PC-9 (cell line): ENCODE results near the gene CNPY4. TPM values are rescaled to one million over a fixed set of nuclear protein-coding genes. Genes with fewer than 3 reads are reported as not detected.

Experiments used
- BruUV-seq: library from RNA; stranded (reverse); fragments of 400-500 nt; replicated peaks from 2 replicates; lab custom pipeline; 2021; lab: Mats Ljungman, UMichigan
- CTCF ChIA-PET: fragments of 300-600 bp; sonication (Branson Sonifier 250); formaldehyde crosslinking; loops from one replicate; lab custom pipeline; 2022; ENCODE audit warnings: antibody characterized with exemption; lab: Charles Lee
- POLR2A ChIA-PET: fragments of 300-600 bp; sonication (Branson Sonifier 250); formaldehyde crosslinking; loops from one replicate; lab custom pipeline; 2022; ENCODE audit warnings: antibody characterized with exemption; ENCODE audit not compliant: unreplicated experiment; lab: Charles Lee
- DNase-seq, 2 experiments: peaks; one replicate each; pipeline versions ENCODE4 v3.0.0 to v3.0.0-alpha.2; 2015 to 2022; ENCODE audit warnings: mixed read lengths in 1 of 2
- H2AFZ ChIP-seq: fragments of 200-600 bp; sonication (generic); 2 replicates; pipeline ENCODE4 v1.8.1; 2017; ENCODE audit warnings: antibody characterized with exemption
- H3F3A ChIP-seq: fragments of 200-600 bp; sonication (generic); 2 replicates; pipeline ENCODE4 v1.8.1; 2017; ENCODE audit warnings: antibody characterized with exemption, mild to moderate bottlenecking, low read depth; ENCODE audit not compliant: insufficient read depth
- H3K27ac ChIP-seq: fragments of 200-600 bp; sonication (generic); 2 replicates; pipeline ENCODE4 v1.6.1; 2016; ENCODE audit warnings: mixed run types
- H3K27me3 ChIP-seq: fragments of 200-600 bp; sonication (generic); 2 replicates; pipeline ENCODE4 v1.6.1; 2016; ENCODE audit warnings: low read depth, mixed run types; ENCODE audit not compliant: insufficient read depth
- H3K36me3 ChIP-seq: fragments of 200-600 bp; sonication (generic); 2 replicates; pipeline ENCODE4 v1.6.1; 2016; ENCODE audit warnings: low read depth, mixed run types
- H3K4me1 ChIP-seq: fragments of 200-600 bp; sonication (generic); replicated peaks from 2 replicates; pipeline ENCODE4 v1.6.1; 2016; ENCODE audit warnings: mixed run types; ENCODE audit not compliant: insufficient read depth
- H3K4me2 ChIP-seq: fragments of 200-600 bp; sonication (generic); 2 replicates; pipeline ENCODE4 v1.6.1; 2017; ENCODE audit warnings: mixed run types
- H3K4me3 ChIP-seq: fragments of 200-600 bp; sonication (generic); 2 replicates; pipeline ENCODE4 v1.6.1; 2016; ENCODE audit warnings: mixed run types
- H3K79me2 ChIP-seq: fragments of 200-600 bp; sonication (generic); 2 replicates; pipeline ENCODE4 v1.6.1; 2017; ENCODE audit warnings: low read depth, mixed run types
- H3K9me2 ChIP-seq: fragments of 200-600 bp; sonication (generic); 2 replicates; pipeline ENCODE4 v1.8.1; 2017; ENCODE audit warnings: mild to moderate bottlenecking; ENCODE audit not compliant: insufficient read depth
- H3K9me3 ChIP-seq: fragments of 200-600 bp; sonication (generic); 2 replicates; pipeline ENCODE4 v1.8.1; 2016; ENCODE audit warnings: low read depth; ENCODE audit not compliant: insufficient read depth
- H4K20me1 ChIP-seq: fragments of 200-600 bp; sonication (generic); 2 replicates; pipeline ENCODE4 v1.8.1; 2017; ENCODE audit not compliant: insufficient read depth
- CTCF ChIP-seq: fragments of 200-600 bp; sonication (generic); conservative IDR thresholded peaks from 2 replicates; pipeline ENCODE4 v1.6.1; 2017; ENCODE audit warnings: mixed run types, antibody characterized with exemption, mild to moderate bottlenecking, moderate library complexity
- EZH2 ChIP-seq: fragments of 200-600 bp; sonication (generic); IDR thresholded peaks from 2 replicates; pipeline ENCODE4 v1.8.0; 2017; ENCODE audit warnings: antibody characterized with exemption, low read depth
- intact Hi-C: fragments of 100-400 bp; cut with micrococcal nuclease; formaldehyde crosslinking; loops from one replicate; pipeline ENCODE4 v1.10.0; 2022; ENCODE audit not compliant: unreplicated experiment
- total RNA-seq: library from RNA; stranded (reverse); gene quantifications from 2 replicates; pipeline ENCODE4 v1.2.3, GENCODE V29; 2021

Gene CNPY4
- total RNA-seq, 1 experiment from 2014 or later = 10.3 TPM

- peaks cover 22% of the 10 kb centered on the region for H3K79me2 ChIP-seq
- peaks cover 4% of the 10 kb centered on the region; the same call in 1 of the 2 replicates for H3K36me3 ChIP-seq
- H4K20me1 ChIP-seq = peaks cover 24% of the 10 kb centered on the region
- H3K4me3 ChIP-seq = peak overlapping the region; percentile 86
- ChIA-PET CTCF (no interaction called here), POLR2A (interaction anchor here (0.5 to 1.1 kb wide), 4 partner anchors 10 to 238 kb away, joined by 3 to 5 read pairs (median 4); partner anchors contain the start of gene MBLAC1)
- peak overlapping the region; percentile 82 for H3K4me2 ChIP-seq
- TSS peak; percentile 25 for BruUV-seq
- TF ChIP-seq CTCF (no peak), EZH2 (no peak)
- H3K27ac ChIP-seq = peak overlapping the region; percentile 55
- peaks cover 36% of the 10 kb centered on the region for H3K4me1 ChIP-seq
- peak overlapping the region; percentile 80; the same call in 1 of the 2 replicates for H2AFZ ChIP-seq
- peaks cover 65% of the 10 kb centered on the region for H3F3A ChIP-seq
- intact Hi-C loops = no loop called here
- no peaks in the 10 kb centered on the region for H3K9me2 ChIP-seq
- peak; percentile 58 to 86 for DNase-seq
- no peaks in the 10 kb centered on the region for H3K9me3 ChIP-seq
- H3K27me3 ChIP-seq = no peaks in the 10 kb centered on the region
Observed at GRCh38 chr7:100157334-100158228, 38.1 kb downstream of the CNPY4 start.

- H3K27ac ChIP-seq = peak within 1 kb of the TSS; percentile 55
- ChIA-PET CTCF (no interaction called here), POLR2A (interaction anchor here (1.1 kb wide), 1 partner anchor 32 kb away, joined by 3 read pairs; the partner anchor contains the start of gene MBLAC1)
- peaks cover 65% of the 10 kb centered on the region for H3F3A ChIP-seq
- peak within 1 kb of the TSS; percentile 80 for H2AFZ ChIP-seq
- TF ChIP-seq CTCF (no peak), EZH2 (no peak)
- peaks cover 22% of the 10 kb centered on the region for H3K79me2 ChIP-seq
- H3K4me2 ChIP-seq = peak within 1 kb of the TSS; percentile 82
- no peaks in the 10 kb centered on the region for H3K27me3 ChIP-seq
- H4K20me1 ChIP-seq = peaks cover 24% of the 10 kb centered on the region
- H3K36me3 ChIP-seq = peaks cover 4% of the 10 kb centered on the region; the same call in 1 of the 2 replicates
- no peaks in the 10 kb centered on the region for H3K9me3 ChIP-seq
- peak; percentile 61 to 93 for DNase-seq
- intact Hi-C loops = no loop called here
- H3K4me1 ChIP-seq = peaks cover 44% of the 10 kb centered on the region
- BruUV-seq = no TSS peak
- H3K4me3 ChIP-seq = peak within 1 kb of the TSS; percentile 86
- H3K9me2 ChIP-seq = no peaks in the 10 kb centered on the region
Observed at GRCh38 chr7:100158229-100159098, 39.0 kb downstream of the CNPY4 start, which contains the start of gene TRAPPC14. Gene TRAPPC14 (minus strand): TSS chr7:100158723. CDS start chr7:100158499, 224 bp downstream.

- peak overlapping the region; percentile 55; the same call in 1 of the 2 replicates for H3K27ac ChIP-seq
- peak overlapping the region; percentile 86 for H3K4me3 ChIP-seq
- H3K9me2 ChIP-seq = no peaks in the 10 kb centered on the region
- no peak for DNase-seq
- TF ChIP-seq EZH2 (no peak), CTCF (no peak)
- H3K9me3 ChIP-seq = no peaks in the 10 kb centered on the region
- H4K20me1 ChIP-seq = peaks cover 18% of the 10 kb centered on the region
- BruUV-seq = TSS peak; percentile 52
- intact Hi-C loops = no loop called here
- peaks cover 42% of the 10 kb centered on the region for H3K4me1 ChIP-seq
- CTCF ChIA-PET = no interaction called here
- H2AFZ ChIP-seq = peak overlapping the region; percentile 80
- H3K4me2 ChIP-seq = peak overlapping the region; percentile 82
- no peaks in the 10 kb centered on the region for H3K27me3 ChIP-seq
- peaks cover 4% of the 10 kb centered on the region; the same call in 1 of the 2 replicates for H3K36me3 ChIP-seq
- POLR2A ChIA-PET = interaction anchor here (0.7 kb wide), 1 partner anchor 70 kb away, joined by 4 read pairs; no protein-coding TSS in a partner anchor
- peaks cover 60% of the 10 kb centered on the region for H3F3A ChIP-seq
- peaks cover 22% of the 10 kb centered on the region for H3K79me2 ChIP-seq
Observed at GRCh38 chr7:100159099-100159623, 39.7 kb downstream of the CNPY4 start.
